CD4-positive, alpha-beta T cell (primary cell): Measurements from ENCODE around the gene DYNLT1. TPM values are rescaled to one million over a fixed set of nuclear protein-coding genes. Genes with fewer than 3 reads are reported as not detected.

Experiments
- ATAC-seq: fragments of 200-7000 bp; cut with Tn5 transposase; one replicate; pipeline ENCODE4 v1.10.0; 2022; ENCODE audit warnings: mild to moderate bottlenecking; ENCODE audit not compliant: poor library complexity
- CTCF ChIA-PET: fragments of 350-600 bp; sonication (Branson Sonifier 250); formaldehyde crosslinking; loops from one replicate; lab custom pipeline; 2021; ENCODE audit warnings: antibody characterized with exemption, inconsistent platforms; lab: Charles Lee
- POLR2A ChIA-PET: fragments of 350-600 bp; sonication (Branson Sonifier 250); formaldehyde crosslinking; loops from one replicate; lab custom pipeline; 2021; ENCODE audit warnings: antibody characterized with exemption, inconsistent platforms; lab: Charles Lee
- DNase-seq, 14 experiments: peaks; one replicate each; pipeline ENCODE4 v3.0.0-alpha.2; 2013 to 2020; ENCODE audit warnings: mixed read lengths in 2 of 14
- H3K27ac ChIP-seq, 2 donors: one replicate each; pipeline versions ENCODE4 v1.5.1 to v1.7.0; 2013; ENCODE audit warnings: low read length in 2 of 2, low read depth in 1 of 2, mild to moderate bottlenecking in 1 of 2
- H3K27me3 ChIP-seq, 2 experiments: 1 replicate in 1 of 2; 2 replicates in 1 of 2; pipeline versions ENCODE4 v1.6.1 to v1.7.0; 2013; ENCODE audit warnings: low read length in 2 of 2, control low read depth in 1 of 2, mild to moderate bottlenecking in 1 of 2, moderate library complexity in 1 of 2; ENCODE audit not compliant: insufficient read depth in 2 of 2, control insufficient read depth in 1 of 2
- H3K36me3 ChIP-seq: one replicate; pipeline ENCODE4 v1.6.1; 2013; ENCODE audit warnings: low read length, control low read depth; ENCODE audit not compliant: insufficient read depth
- H3K4me1 ChIP-seq: one replicate; pipeline ENCODE4 v1.6.1; 2013; ENCODE audit warnings: low read length, control low read depth; ENCODE audit not compliant: insufficient read depth
- H3K4me3 ChIP-seq: one replicate; pipeline ENCODE4 v1.5.1; 2013; ENCODE audit warnings: mild to moderate bottlenecking, low read length, moderate library complexity
- H3K9me3 ChIP-seq, 2 experiments: 1 replicate in 1 of 2; 2 replicates in 1 of 2; pipeline versions ENCODE4 v1.6.1 to v1.7.0; 2013; ENCODE audit warnings: low read length in 2 of 2, mild to moderate bottlenecking in 2 of 2, control low read depth in 1 of 2, moderate library complexity in 1 of 2; ENCODE audit not compliant: control insufficient read depth in 1 of 2, insufficient read depth in 1 of 2
- H3K27ac Mint-ChIP-seq: one replicate; pipeline ENCODE4 v1.8.0; 2020; ENCODE audit warnings: mixed read lengths
- H3K27me3 Mint-ChIP-seq: one replicate; pipeline ENCODE4 v1.8.0; 2021; ENCODE audit warnings: mixed read lengths
- H3K36me3 Mint-ChIP-seq: one replicate; pipeline ENCODE4 v1.8.0; 2021; ENCODE audit warnings: low read depth, mixed read lengths
- H3K4me1 Mint-ChIP-seq: one replicate; pipeline ENCODE4 v1.8.0; 2021; ENCODE audit warnings: low read depth, mixed read lengths
- H3K4me3 Mint-ChIP-seq: one replicate; pipeline ENCODE4 v1.8.0; 2020; ENCODE audit warnings: mild to moderate bottlenecking, mixed read lengths
- H3K9me3 Mint-ChIP-seq: one replicate; pipeline ENCODE4 v1.8.0; 2020; ENCODE audit warnings: mixed read lengths
- intact Hi-C, 2 experiments: fragments of 100-400 bp; cut with DNase I in 1 of 2; cut with micrococcal nuclease in 1 of 2; formaldehyde crosslinking; loops; one replicate each; pipeline versions ENCODE4 v1.15.1 to v1.9.0; 2023 to 2025; cut with DNase I, micrococcal nuclease
- total RNA-seq, 174 experiments: library from RNA in 2 of 174; stranded (reverse) in 2 of 174; gene quantifications; one replicate each; pipeline ENCODE4 v1.2.3 and lab custom pipeline; 2021 to 2026
- TF ChIP-seq, protein P1 (sequence below): fragments of 200-600 bp; IDR thresholded peaks from one replicate; pipeline ENCODE4 v1.8.0; 2022; ENCODE audit warnings: antibody characterized with exemption, mild to moderate bottlenecking

The DYNLT1 gene
- total RNA-seq, 2 experiments from 2014 or later, result 170 to 182 TPM

DNA sequence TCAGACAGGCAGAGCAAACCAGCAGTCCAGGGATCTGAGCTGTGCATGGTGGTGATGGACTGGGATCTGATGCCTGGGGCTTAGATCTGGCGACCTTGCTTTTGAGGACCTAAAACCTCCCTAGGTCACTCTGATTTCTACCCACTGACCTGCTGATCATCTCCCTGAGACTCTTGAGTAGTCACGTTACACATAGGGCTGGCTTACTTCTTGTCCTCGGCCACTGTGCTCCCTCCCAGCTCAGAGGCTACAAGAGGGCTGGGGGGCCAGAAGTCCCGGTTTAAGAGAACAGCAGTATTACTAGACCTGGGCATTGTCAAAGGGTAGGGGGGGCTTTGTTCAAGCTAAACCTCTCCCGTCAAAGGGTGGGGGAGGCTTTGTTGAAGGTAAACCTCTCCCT lies 5.5 kb downstream of the DYNLT1 start:
- intact Hi-C loops, result no loop called here
- H3K4me3 Mint-ChIP-seq, result peak overlapping the region; percentile 30
- H3K4me1 Mint-ChIP-seq, result peaks cover 89% of the 10 kb centered on the region
- Histone ChIP-seq H3K4me3 (no peak overlapping the region), H3K27ac (peak overlapping the region in 1 of 2 donors; percentile 30), H3K4me1 (peaks cover 68% of the 10 kb centered on the region), H3K9me3 (no peaks in the 10 kb centered on the region), H3K36me3 (peaks cover 65% of the 10 kb centered on the region), H3K27me3 (no peaks in the 10 kb centered on the region)
- peak overlapping the region; percentile 97 for H3K27ac Mint-ChIP-seq
- H3K27me3 Mint-ChIP-seq, result no peaks in the 10 kb centered on the region
- TF ChIP-seq, protein P1, sequence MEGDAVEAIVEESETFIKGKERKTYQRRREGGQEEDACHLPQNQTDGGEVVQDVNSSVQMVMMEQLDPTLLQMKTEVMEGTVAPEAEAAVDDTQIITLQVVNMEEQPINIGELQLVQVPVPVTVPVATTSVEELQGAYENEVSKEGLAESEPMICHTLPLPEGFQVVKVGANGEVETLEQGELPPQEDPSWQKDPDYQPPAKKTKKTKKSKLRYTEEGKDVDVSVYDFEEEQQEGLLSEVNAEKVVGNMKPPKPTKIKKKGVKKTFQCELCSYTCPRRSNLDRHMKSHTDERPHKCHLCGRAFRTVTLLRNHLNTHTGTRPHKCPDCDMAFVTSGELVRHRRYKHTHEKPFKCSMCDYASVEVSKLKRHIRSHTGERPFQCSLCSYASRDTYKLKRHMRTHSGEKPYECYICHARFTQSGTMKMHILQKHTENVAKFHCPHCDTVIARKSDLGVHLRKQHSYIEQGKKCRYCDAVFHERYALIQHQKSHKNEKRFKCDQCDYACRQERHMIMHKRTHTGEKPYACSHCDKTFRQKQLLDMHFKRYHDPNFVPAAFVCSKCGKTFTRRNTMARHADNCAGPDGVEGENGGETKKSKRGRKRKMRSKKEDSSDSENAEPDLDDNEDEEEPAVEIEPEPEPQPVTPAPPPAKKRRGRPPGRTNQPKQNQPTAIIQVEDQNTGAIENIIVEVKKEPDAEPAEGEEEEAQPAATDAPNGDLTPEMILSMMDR, result no peak
- no peak for DNase-seq
- ChIA-PET CTCF (interaction anchor here (0.9 to 1.6 kb wide), 2 partner anchors 21 to 52 kb away, joined by 3 to 8 read pairs; no protein-coding TSS in a partner anchor), POLR2A (interaction anchor here (1.7 kb wide), 1 partner anchor 10 kb away, joined by 4 read pairs; no protein-coding TSS in a partner anchor)
- H3K9me3 Mint-ChIP-seq, result no peaks in the 10 kb centered on the region
- no peak for ATAC-seq
- H3K36me3 Mint-ChIP-seq, result peaks cover 91% of the 10 kb centered on the region

DNA sequence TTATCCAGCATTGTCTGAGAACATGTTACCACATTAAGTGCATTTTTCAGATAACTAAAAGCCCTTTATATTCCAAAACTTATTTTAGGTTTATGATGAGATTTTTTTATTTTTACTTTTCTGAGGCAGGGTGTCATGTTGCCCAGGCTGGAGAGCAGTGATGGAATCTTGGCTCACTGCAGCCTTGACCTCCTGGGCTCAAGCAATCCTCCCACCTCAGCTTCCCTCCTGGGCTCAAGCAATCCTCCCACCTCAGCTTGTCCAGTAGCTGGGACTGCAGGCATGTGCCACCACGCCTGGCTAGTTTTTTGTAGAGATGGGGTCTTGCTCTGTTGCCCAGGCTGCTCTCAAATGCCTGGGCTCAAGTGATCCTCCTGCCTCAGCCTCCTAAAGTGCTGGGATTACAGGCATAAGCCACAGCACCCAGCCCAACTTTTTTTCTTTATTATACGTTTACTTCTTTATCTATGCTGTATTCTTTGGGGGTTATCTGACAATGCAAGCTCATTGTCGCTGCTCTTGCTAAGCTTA lies 6.2 kb downstream of the DYNLT1 start:
- Histone ChIP-seq H3K36me3 (peaks cover 65% of the 10 kb centered on the region), H3K27me3 (no peaks in the 10 kb centered on the region), H3K4me3 (no peak overlapping the region), H3K9me3 (no peaks in the 10 kb centered on the region), H3K4me1 (peaks cover 65% of the 10 kb centered on the region), H3K27ac (no peak overlapping the region)
- peaks cover 88% of the 10 kb centered on the region for H3K36me3 Mint-ChIP-seq
- H3K27me3 Mint-ChIP-seq, result no peaks in the 10 kb centered on the region
- peak overlapping the region; percentile 97 for H3K27ac Mint-ChIP-seq
- DNase-seq (no peak), ATAC-seq (no peak)
- H3K4me3 Mint-ChIP-seq, result peak overlapping the region; percentile 30
- H3K9me3 Mint-ChIP-seq, result no peaks in the 10 kb centered on the region
- H3K4me1 Mint-ChIP-seq, result peaks cover 88% of the 10 kb centered on the region
- ChIA-PET POLR2A (interaction anchor here (0.5 to 1.7 kb wide), 2 partner anchors 8 to 11 kb away, joined by 3 to 4 read pairs; no protein-coding TSS in a partner anchor), CTCF (interaction anchor here (1.3 to 1.7 kb wide), 2 partner anchors 22 to 53 kb away, joined by 5 to 6 read pairs; no protein-coding TSS in a partner anchor)
- intact Hi-C loops, result no loop called here
- TF ChIP-seq, protein P1, result no peak

DNA sequence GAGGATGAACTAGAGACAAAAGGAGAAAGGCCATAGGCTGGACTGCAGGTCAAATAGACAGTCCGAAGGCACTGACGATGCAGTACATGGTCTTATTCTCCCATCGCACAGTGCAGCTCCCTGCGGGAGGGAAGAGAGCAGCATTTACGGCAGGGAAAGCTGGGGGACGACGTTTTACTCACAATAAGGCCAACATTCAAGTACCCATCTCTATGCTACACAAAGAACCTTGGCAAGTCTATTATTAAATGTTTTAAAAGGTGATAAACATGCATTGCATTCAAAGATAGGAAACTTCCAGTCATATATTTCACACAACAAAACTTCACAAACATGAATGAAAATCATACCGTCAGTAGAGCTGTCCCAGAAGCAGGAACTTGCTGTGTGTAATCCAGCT lies 7.8 kb downstream of the DYNLT1 start:
- no peaks in the 10 kb centered on the region for H3K27me3 Mint-ChIP-seq
- no peaks in the 10 kb centered on the region for H3K9me3 Mint-ChIP-seq
- H3K27me3 ChIP-seq, result no peaks in the 10 kb centered on the region
- no peak for DNase-seq
- ChIA-PET CTCF (interaction anchor here (1.3 to 1.7 kb wide), 2 partner anchors 24 to 55 kb away, joined by 5 to 6 read pairs; no protein-coding TSS in a partner anchor), POLR2A (no interaction called here)
- H3K4me1 Mint-ChIP-seq, result peaks cover 72% of the 10 kb centered on the region
- H3K9me3 ChIP-seq, result no peaks in the 10 kb centered on the region
- no peak for ATAC-seq
- no peak overlapping the region for H3K4me3 ChIP-seq
- intact Hi-C loops, result no loop called here
- peaks cover 87% of the 10 kb centered on the region for H3K36me3 Mint-ChIP-seq
- H3K4me3 Mint-ChIP-seq, result no peak overlapping the region
- peaks cover 67% of the 10 kb centered on the region for H3K36me3 ChIP-seq
- H3K4me1 ChIP-seq, result peaks cover 53% of the 10 kb centered on the region
- H3K27ac Mint-ChIP-seq, result peak overlapping the region; percentile 79
- H3K27ac ChIP-seq, result no peak overlapping the region
- TF ChIP-seq, protein P1, result no peak
